ENCODE results near the gene POU2F1. TPM values are rescaled to one million over a fixed set of nuclear protein-coding genes. Genes with fewer than 3 reads are reported as not detected.

The POU2F1 gene
- total RNA-seq: 20.2 and 24.6 TPM in 2 replicates

DNA sequence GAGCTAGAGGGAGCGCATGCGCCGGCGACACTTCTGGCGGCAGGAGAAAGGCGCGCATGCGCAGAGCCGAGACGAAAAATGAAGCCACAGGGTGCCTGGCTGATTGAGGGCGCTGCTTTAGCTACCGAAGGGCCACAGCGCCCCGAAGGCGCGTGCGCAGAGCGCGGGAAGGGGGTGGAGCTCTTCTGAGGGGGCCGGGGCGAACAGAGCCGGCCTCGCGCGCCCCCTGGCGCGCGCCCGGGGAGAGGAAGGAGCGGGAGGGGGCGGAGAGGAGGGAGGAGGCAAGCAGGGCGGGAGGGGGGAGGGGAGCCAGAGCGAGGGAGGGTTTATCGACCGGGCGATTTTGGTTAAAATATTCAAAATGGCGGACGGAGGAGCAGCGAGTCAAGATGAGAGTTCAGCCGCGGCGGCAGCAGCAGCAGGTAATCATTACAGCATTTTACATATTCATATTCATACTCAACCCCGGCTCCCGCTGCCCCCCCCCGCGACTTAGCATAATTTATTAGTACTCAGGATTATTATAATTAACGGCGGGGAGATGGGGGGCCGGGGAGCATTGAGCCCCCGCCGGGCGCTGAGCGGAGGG, at the start of gene POU2F1:
Gene POU2F1 (plus strand): TSS at position 350 of the 589 bp plus-strand sequence. CDS start 12 bp downstream, at position 362.
- peaks cover 4% of the 10 kb centered on the region for H3K27me3 Mint-ChIP-seq (ENCODE audit: insufficient read depth)
- H3K9me3 Mint-ChIP-seq: no peaks in the 10 kb centered on the region
- peak within 1 kb of the TSS; percentile 93 for H3K4me3 Mint-ChIP-seq
- peak; percentile 98 for DNase-seq (ENCODE audit: low spot score)
- H3K4me1 Mint-ChIP-seq (ENCODE audit: low read depth): peaks cover 42% of the 10 kb centered on the region
- H3K27ac Mint-ChIP-seq: peak within 1 kb of the TSS; percentile 93
- no peaks in the 10 kb centered on the region for H3K36me3 Mint-ChIP-seq (ENCODE audit: low read depth)
- intact Hi-C loops (cut with micrococcal nuclease): loop anchor here (1.0 to 5.0 kb wide), 10 partner anchors 98 to 716 kb away; partner anchors contain the start of genes CREG1, DCAF6, ILDR2 and TADA1

GRCh38 chr1:167171286-167171929, 49.3 kb upstream of the POU2F1 start:
- Mint-ChIP-seq H3K9me3 (no peaks in the 10 kb centered on the region), H3K36me3 (ENCODE audit: low read depth) (no peaks in the 10 kb centered on the region), H3K4me3 (no peak overlapping the region), H3K4me1 (ENCODE audit: low read depth) (no peaks in the 10 kb centered on the region), H3K27ac (no peak overlapping the region), H3K27me3 (ENCODE audit: insufficient read depth) (peaks cover 27% of the 10 kb centered on the region)
- intact Hi-C loops (cut with micrococcal nuclease): no loop called here
- DNase-seq (ENCODE audit: low spot score): no peak

DNA sequence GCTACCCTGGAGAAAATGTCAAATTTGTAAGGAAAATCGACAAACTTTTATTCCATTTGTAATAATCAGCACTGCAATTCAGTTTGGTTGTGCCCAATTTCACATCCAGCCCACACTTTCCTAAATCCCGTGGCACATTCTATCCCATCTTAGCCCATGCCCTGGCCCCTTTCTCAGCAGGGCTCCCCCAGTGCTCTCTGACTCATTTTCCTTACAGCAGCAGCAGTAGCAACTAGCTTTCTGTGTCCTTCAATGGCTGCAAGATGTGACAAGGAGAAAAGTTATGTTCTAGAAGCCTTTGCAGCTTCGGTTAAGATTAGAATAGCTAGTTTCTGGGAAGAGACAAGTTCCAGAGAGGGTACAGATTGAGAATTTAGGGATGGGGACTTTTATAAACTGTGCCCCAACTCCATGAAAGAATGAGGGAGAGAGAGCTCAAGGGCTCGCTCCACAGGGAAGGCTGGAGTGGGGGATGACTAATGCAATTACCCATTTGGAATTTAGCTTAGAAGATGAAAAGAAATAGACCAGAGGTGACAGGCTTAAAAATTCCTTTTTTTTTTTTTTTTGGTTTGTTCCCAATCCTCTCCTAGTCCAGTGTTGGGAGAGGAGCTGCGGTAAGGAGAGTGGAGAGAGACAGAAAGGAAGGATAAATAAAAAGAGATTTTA, 47.0 kb upstream of the POU2F1 start:
- no peak for DNase-seq (ENCODE audit: low spot score)
- no peaks in the 10 kb centered on the region for H3K4me1 Mint-ChIP-seq (ENCODE audit: low read depth)

GRCh38 chr1:167175901-167176300, 44.8 kb upstream of the POU2F1 start:
- intact Hi-C loops (cut with micrococcal nuclease): no loop called here
- no peak overlapping the region for H3K4me3 Mint-ChIP-seq
- H3K27me3 Mint-ChIP-seq (ENCODE audit: insufficient read depth): peaks cover 7% of the 10 kb centered on the region
- no peaks in the 10 kb centered on the region for H3K4me1 Mint-ChIP-seq (ENCODE audit: low read depth)
- no peak for DNase-seq (ENCODE audit: low spot score)
- no peaks in the 10 kb centered on the region for H3K9me3 Mint-ChIP-seq
- H3K27ac Mint-ChIP-seq: no peak overlapping the region
- H3K36me3 Mint-ChIP-seq (ENCODE audit: low read depth): no peaks in the 10 kb centered on the region

More for the DNA sequence above, 47.0 kb upstream of the POU2F1 start:
- no peaks in the 10 kb centered on the region for H3K9me3 Mint-ChIP-seq
- intact Hi-C loops (cut with micrococcal nuclease): no loop called here
- no peak overlapping the region for H3K4me3 Mint-ChIP-seq
- no peaks in the 10 kb centered on the region for H3K36me3 Mint-ChIP-seq (ENCODE audit: low read depth)
- peaks cover 10% of the 10 kb centered on the region for H3K27me3 Mint-ChIP-seq (ENCODE audit: insufficient read depth)
- H3K27ac Mint-ChIP-seq: no peak overlapping the region

DNA sequence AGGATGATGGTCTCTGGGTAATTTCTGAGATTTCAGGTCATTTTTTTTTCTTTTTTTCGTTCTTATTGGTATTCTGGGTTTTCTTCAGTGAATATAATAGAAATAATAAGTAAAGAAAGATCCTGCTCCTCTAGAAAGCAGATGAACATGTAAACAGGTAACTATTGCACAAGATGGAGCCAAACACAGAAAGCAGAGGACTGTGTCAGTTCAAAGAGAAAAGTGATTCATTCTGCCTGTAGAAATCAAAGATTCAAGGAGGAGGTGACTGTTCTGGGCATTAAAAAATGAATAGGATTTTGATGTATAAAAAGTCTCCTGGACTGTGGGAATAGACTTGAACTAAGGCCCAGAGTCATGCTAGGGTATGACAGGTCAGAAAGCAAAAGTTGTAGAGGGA, 41.9 kb upstream of the POU2F1 start:
- peaks cover 11% of the 10 kb centered on the region for H3K27me3 Mint-ChIP-seq (ENCODE audit: insufficient read depth)
- no peak overlapping the region for H3K4me3 Mint-ChIP-seq
- intact Hi-C loops (cut with micrococcal nuclease): no loop called here
- H3K36me3 Mint-ChIP-seq (ENCODE audit: low read depth): no peaks in the 10 kb centered on the region
- no peaks in the 10 kb centered on the region for H3K4me1 Mint-ChIP-seq (ENCODE audit: low read depth)
- no peak overlapping the region for H3K27ac Mint-ChIP-seq
- no peak for DNase-seq (ENCODE audit: low spot score)
- H3K9me3 Mint-ChIP-seq: no peaks in the 10 kb centered on the region

- H3K36me3 Mint-ChIP-seq (ENCODE audit: low read depth): no peaks in the 10 kb centered on the region
- no peak overlapping the region for H3K27ac Mint-ChIP-seq
- peaks cover 16% of the 10 kb centered on the region for H3K27me3 Mint-ChIP-seq (ENCODE audit: insufficient read depth)
- no peaks in the 10 kb centered on the region for H3K4me1 Mint-ChIP-seq (ENCODE audit: low read depth)
- intact Hi-C loops (cut with micrococcal nuclease): no loop called here
- DNase-seq (ENCODE audit: low spot score): no peak
- H3K9me3 Mint-ChIP-seq: peaks cover 7% of the 10 kb centered on the region
- no peak overlapping the region for H3K4me3 Mint-ChIP-seq
These were observed 37.9 kb upstream of the POU2F1 start for GRCh38 chr1:167182571-167183320.

DNA sequence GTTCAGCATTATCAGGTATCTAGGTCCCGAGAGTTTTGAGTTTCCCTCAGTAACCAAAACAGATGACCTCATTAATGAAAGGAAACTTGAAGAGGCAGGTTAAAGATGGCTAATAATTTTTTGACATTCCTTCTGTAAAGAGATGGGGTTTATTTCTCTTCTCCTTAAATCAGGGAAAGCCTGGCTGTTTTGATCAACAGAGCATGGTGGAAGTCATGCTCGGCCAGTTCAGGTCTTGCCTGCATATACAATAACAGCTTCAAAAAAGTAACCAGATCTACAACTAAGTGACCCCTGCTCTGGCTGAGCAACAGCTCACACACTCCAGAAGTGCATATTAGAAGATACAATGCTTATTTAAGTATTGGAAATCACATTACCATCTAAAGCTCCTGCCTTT, 36.6 kb upstream of the POU2F1 start:
- Mint-ChIP-seq H3K4me3 (no peak overlapping the region), H3K4me1 (ENCODE audit: low read depth) (no peaks in the 10 kb centered on the region), H3K9me3 (peaks cover 8% of the 10 kb centered on the region), H3K27ac (no peak overlapping the region), H3K27me3 (ENCODE audit: insufficient read depth) (peaks cover 19% of the 10 kb centered on the region), H3K36me3 (ENCODE audit: low read depth) (no peaks in the 10 kb centered on the region)
- DNase-seq (ENCODE audit: low spot score): no peak
- intact Hi-C loops (cut with micrococcal nuclease): no loop called here

DNA sequence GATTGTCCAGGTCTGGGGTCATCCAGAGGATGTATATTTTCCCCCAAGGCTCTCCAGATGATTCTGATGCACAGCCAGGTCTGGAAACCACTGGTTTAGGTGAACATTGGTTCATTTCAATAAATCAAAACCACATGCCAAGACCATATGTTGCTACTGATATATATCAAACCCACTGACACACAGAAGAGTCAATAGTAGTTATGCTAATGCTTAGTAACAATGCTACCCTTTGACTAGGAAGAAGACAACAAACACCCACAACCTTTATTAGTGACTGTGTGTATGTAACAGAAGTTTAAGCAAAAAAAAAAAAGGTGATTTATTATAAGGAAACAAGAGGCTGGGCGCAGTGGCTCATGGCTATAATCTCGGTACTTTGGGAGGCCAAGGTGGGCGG, 35.6 kb upstream of the POU2F1 start:
- no peak for DNase-seq (ENCODE audit: low spot score)
- Mint-ChIP-seq H3K9me3 (peaks cover 12% of the 10 kb centered on the region), H3K27ac (no peak overlapping the region), H3K36me3 (ENCODE audit: low read depth) (no peaks in the 10 kb centered on the region), H3K4me1 (ENCODE audit: low read depth) (no peaks in the 10 kb centered on the region), H3K27me3 (ENCODE audit: insufficient read depth) (peaks cover 17% of the 10 kb centered on the region), H3K4me3 (no peak overlapping the region)
- intact Hi-C loops (cut with micrococcal nuclease): no loop called here

- peaks cover 15% of the 10 kb centered on the region for H3K27me3 Mint-ChIP-seq (ENCODE audit: insufficient read depth)
- no peak overlapping the region for H3K4me3 Mint-ChIP-seq
- no peaks in the 10 kb centered on the region for H3K4me1 Mint-ChIP-seq (ENCODE audit: low read depth)
- DNase-seq (ENCODE audit: low spot score): no peak
- no peak overlapping the region for H3K27ac Mint-ChIP-seq
- intact Hi-C loops (cut with micrococcal nuclease): no loop called here
- no peaks in the 10 kb centered on the region for H3K36me3 Mint-ChIP-seq (ENCODE audit: low read depth)
- H3K9me3 Mint-ChIP-seq: peaks cover 12% of the 10 kb centered on the region
These were observed 34.6 kb upstream of the POU2F1 start for GRCh38 chr1:167185974-167186657.

GRCh38 chr1:167186771-167187170, 33.9 kb upstream of the POU2F1 start:
- Mint-ChIP-seq H3K9me3 (peaks cover 12% of the 10 kb centered on the region), H3K36me3 (ENCODE audit: low read depth) (no peaks in the 10 kb centered on the region), H3K4me1 (ENCODE audit: low read depth) (no peaks in the 10 kb centered on the region), H3K27me3 (ENCODE audit: insufficient read depth) (peaks cover 15% of the 10 kb centered on the region), H3K27ac (no peak overlapping the region), H3K4me3 (no peak overlapping the region)
- intact Hi-C loops (cut with micrococcal nuclease): no loop called here
- DNase-seq (ENCODE audit: low spot score): no peak

DNA sequence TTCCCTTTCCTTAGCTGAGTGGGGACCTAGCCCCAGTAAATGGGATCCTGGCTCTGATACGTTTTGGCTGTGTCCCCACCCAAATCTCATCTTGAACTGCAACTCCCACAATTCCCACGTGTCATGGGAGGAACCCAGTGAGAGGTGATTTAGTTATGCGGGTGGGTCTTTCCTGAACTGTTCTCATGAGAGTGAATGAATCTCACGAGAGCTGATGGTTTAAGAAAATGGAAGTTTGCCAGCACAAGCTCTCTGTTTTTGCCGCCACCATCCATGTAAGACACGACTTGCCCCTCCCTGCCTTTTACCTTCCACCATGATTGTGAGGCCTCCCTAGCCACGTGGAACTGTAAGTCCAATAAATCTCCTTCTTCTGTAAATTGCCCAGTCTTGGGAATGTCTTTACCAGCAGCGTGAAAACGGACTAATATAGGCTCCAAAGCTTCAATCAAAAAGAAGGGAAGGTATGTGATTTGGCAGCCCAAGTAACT, 29.9 kb upstream of the POU2F1 start:
- no peaks in the 10 kb centered on the region for H3K4me1 Mint-ChIP-seq (ENCODE audit: low read depth)
- intact Hi-C loops (cut with micrococcal nuclease): no loop called here
- H3K4me3 Mint-ChIP-seq: no peak overlapping the region
- no peak overlapping the region for H3K27ac Mint-ChIP-seq
- no peak for DNase-seq (ENCODE audit: low spot score)
- peaks cover 15% of the 10 kb centered on the region for H3K27me3 Mint-ChIP-seq (ENCODE audit: insufficient read depth)
- H3K36me3 Mint-ChIP-seq (ENCODE audit: low read depth): no peaks in the 10 kb centered on the region
- H3K9me3 Mint-ChIP-seq: peaks cover 12% of the 10 kb centered on the region

DNA sequence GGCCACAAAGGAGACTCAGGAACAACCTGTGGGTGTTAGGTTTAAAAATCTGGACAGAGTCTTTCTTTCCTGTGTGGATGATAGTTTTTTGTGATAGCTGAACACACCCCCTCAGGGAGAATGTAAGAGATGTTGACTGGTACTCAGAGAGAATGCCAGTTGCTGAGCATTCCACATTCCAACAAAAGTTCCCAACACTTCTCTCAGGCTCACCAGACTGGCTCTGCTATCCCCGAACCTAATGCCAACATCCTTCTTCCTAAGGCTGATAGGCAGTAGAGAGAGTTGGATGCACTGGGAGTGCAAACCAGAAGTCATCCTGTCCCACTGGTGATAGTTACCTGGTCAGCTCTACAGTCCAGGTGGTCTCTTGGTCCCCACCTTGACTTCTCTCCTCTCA, 28.7 kb upstream of the POU2F1 start:
- intact Hi-C loops (cut with micrococcal nuclease): no loop called here
- no peak overlapping the region for H3K4me3 Mint-ChIP-seq
- H3K4me1 Mint-ChIP-seq (ENCODE audit: low read depth): no peaks in the 10 kb centered on the region
- no peaks in the 10 kb centered on the region for H3K36me3 Mint-ChIP-seq (ENCODE audit: low read depth)
- peaks cover 10% of the 10 kb centered on the region for H3K9me3 Mint-ChIP-seq
- no peak for DNase-seq (ENCODE audit: low spot score)
- peaks cover 12% of the 10 kb centered on the region for H3K27me3 Mint-ChIP-seq (ENCODE audit: insufficient read depth)
- no peak overlapping the region for H3K27ac Mint-ChIP-seq
